ENCODE measurements around the gene EIF4G3.
"Not testable (repeated sequence)": the region's sequence is repeated elsewhere in the genome, so short reads cannot be mapped to it uniquely, and the experiment has no call there.

The EIF4G3 gene

DNA sequence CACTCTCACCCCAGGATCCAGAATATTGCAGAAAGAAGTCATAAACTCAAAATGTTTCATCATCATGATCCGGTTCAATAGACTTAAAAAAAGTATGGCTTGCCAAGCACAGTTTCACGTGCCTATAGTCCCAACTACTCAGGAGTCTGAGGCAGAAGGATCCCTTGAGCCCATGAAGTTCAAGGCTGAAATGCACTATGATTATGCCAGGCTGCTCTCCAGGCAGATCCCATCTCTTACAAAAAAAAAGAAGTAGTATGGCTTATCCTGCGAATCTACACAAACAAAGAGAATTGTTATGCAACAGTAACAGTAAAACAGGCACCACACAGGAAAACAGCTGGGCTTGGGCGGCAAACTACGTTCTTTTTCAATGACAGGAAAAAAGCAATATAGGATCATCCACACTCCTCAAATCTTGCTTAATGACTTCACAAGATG lies 76.2 kb downstream of the EIF4G3 start:
- no peak for DNase-seq

DNA sequence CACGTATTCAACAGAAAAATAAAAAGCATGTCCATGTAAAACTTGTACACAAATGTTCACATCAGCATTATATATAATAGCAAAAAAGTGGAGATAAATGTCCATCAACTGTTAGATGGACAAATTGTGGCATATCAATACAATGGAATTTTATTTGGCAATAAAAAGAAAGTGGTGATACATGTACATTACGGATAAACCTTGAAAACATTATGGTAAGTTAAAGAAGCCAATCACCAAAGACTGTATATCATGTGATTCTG lies 76.9 kb downstream of the EIF4G3 start:
- DNase-seq = no peak

DNA sequence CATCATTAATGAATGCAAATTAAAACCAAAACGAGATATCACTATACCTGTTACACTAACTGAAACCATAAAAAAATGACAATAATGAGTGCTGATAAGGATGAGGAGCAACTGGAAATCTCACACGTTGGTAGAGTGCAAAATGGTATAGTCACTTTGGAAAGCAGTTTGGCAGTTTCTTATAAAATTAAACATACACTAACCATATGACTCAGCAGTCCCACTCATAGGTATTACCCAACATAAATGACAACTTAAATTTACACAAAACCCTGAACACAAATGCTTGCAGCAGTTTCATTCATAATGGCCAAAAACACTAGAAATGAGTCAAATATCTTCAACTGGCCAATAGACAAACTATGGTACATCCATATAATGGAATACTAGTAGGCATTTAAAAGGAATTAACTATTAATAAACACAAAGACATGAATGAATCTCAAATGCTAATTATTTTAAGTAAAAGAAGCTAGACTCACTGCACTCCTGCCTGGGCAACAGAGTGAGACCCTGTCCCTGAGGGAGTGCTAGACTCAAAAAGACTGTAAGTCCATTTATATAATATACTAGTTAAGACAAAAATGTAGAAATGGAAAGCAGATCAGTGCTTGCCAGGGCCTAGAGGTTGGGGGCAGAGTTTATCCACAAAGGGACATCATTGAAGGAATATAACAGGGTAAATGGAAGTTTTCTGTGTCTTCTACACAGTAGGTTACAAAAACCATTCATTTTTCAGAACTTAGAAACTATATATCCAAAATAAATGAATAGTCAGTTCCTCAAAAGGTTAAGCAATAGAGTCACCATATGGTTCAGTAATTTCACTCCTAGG lies 77.4 kb downstream of the EIF4G3 start:
- no peak for DNase-seq

DNA sequence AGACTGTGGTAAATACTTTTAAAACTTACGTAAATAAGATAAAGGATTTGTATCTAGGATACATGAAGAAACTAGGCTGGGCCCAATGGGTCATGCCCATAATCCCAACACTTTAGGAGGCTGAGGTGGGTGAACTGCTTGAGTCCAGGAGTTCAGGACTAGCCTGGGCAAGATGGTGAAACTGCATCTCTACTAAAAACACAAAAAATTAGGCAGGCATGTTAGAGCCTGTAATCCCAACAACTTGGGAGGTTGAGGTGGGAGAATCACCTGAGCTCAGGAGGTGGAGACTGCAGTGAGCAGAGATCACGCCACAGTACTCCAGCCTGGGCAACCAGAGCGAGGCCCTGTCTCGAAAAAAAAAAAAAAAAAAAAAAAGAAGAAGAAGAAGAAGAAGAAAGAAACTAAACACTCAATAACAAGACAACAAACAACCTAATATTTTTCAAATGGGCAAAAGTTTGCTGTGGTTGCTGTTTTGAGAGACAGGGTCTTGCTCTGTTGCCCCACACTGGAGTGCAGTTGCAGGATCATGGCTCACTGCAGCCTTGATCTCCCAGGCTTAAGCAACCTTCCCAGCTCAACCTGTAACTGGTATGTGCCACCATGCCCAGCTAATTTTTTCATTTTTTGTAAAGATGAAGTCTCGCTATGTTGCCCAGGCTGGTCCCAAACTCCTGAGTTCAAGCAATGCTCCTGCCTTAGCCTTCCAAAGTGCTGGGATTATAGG lies 78.3 kb downstream of the EIF4G3 start:
- no peak for DNase-seq

DNA sequence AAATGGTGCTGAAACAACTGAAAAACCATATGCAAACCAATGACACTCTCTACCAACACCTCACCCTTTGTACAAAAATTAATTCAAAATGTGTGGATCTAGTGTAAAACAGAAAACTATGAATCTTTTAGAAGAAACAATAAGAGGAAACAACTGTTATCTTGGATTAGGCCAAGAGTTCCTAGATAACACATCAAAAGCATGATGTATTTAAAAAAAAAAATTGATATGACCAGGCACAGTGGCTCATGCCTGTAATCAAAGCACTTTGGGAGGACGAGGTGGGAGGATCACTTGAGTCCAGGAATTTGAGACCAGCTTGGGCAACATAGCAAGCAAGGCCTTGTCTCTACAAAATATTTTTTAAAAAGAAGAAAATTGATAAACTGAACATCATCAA lies 79.0 kb downstream of the EIF4G3 start:
- DNase-seq = no peak

DNA sequence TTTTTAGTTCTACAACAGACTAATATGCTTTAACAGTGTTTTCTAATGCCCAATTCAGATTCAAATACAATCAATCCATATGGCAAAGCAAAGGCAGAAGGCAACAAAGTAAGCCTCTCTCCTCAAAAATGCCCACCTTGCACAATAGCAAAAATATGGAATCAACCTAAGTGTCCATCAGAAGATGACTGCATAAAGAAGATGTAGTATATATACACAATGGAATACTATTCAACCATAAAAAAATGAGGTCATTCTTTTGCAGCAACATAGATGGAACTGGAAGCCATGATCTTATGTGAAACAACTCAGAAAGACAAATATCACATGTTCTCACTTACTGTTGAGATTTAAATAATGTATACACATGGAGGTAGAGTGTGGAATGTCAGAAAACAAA lies 80.7 kb downstream of the EIF4G3 start:
- DNase-seq = no peak

DNA sequence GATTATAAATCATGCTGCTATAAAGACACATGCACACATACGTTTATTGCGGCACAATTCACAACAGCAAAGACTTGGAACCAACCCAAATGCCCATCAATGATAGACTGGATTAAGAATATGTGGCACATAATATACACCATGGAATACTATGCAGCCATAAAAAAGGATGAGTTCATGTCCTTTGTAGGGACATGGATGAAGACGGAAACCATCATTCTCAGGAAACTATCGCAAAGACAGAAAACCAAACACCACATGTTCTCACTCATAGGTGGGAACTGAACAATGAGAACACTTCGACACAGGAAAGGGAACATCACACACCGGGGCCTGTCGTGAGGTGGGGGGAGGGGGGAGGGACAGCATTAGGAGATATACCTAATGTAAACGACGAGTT lies 82.4 kb downstream of the EIF4G3 start:
- DNase-seq = not testable (repeated sequence)

DNA sequence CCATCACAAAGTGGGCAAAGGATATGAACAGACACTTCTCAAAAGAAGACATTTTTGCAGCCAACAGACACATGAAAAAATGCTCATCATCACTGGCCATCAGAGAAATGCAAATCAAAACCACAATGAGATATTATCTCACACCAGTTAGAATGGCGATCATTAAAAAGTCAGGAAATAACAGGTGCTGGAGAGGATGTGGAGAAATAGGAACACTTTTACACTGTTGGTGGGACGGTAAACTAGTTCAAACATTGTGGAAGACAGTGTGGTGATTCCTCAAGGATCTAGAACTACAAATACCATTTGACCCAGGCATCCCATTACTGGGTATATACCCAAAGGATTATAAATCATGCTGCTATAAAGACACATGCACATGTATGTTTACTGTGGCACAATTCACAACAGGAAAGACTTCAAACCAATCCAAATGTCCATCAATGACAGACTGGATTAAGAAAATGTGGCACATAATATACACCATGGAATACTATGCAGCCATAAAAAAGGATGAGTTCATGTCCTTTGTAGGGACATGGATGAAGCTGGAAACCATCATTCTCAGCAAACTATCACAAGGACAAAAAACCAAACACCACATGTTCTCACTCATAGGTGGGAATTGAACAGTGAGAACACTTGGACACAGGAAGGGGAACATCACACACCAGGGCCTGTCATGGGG lies 83.3 kb downstream of the EIF4G3 start:
- not testable (repeated sequence) for DNase-seq

DNA sequence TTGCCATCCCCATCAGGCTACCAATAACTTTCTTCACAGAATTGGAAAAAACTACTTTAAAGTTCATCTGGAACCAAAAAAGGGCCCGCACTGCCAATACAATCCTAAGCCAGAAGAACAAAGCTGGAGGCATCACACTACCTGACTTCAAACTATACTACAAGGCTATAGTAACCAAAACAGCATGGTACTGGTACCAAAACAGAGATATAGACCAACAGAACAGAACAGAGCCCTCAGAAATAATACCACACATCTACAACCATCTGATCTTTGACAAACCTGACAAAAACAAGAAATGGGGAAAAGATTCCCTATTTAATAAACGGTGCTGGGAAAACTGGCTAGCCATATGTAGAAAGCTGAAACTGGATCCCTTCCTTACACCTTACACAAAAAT lies 84.2 kb downstream of the EIF4G3 start:
- not testable (repeated sequence) for DNase-seq

DNA sequence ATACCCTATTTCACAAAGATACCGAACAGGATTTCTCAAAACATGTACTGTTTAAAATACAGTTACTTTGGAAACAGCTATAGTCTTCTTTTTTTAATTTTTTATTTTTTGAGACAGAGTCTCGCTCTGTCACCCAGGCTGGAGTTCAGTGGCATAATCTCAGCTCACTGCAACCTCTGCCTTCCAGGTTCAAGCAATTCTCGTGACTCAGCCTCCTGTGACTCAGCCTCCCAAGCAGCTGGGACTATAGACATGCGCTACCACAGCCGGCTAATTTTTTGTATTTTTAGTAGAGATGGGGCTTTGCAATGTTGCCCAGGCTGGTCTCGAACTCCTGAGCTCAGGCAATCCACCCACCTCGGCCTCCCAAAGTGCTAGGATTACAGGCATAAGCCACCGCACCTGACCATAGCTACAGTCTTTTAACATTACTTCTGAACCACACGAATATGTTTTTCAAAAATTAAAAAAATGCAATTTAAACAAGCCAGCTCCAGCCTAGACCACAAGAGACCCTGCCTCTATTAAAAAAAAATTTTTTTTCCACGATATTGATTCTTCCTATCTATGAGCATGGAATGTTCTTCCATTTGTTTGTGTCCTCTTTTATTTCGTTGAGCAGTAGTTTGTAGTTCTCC lies 85.5 kb downstream of the EIF4G3 start:
- peak in 1 of 2 experiments; percentile 1 for DNase-seq

DNA sequence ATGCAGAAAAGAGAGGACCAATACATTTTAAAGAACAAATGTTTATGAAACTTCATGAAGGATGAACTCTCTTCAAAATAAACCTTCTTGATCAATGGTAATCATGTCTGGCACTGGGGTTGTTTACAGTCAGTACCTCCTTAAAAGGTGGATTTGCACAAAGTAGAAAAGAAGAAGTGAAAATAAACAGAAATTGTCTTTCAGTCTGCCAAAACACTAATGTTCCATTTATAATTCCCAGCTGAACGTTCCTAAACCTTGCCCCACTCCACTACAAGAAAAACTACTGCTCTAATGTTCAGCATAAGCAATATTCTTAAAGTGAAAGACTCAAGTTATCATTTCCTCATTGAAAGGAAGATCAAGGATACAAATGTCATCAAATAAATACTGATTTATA lies 86.2 kb downstream of the EIF4G3 start:
- no peak for DNase-seq

DNA sequence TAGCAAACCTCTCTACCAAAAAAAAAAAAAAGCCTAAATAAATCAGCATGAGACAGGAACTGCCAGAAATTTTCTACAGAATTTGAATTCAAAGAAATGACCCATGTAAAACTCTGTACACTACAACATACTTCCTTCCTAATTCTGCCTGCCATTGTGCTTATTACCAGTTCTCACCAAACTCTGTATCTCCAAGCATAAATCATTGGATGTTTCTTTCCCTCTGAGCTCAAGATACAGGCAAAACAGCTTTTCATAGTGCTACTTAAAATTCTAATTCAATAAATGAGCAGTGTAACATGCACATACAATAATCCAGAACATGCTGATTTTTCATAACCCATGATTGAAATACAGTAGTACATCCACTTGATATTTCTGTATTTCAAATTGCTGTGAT lies 87.0 kb downstream of the EIF4G3 start:
- DNase-seq = no peak

DNA sequence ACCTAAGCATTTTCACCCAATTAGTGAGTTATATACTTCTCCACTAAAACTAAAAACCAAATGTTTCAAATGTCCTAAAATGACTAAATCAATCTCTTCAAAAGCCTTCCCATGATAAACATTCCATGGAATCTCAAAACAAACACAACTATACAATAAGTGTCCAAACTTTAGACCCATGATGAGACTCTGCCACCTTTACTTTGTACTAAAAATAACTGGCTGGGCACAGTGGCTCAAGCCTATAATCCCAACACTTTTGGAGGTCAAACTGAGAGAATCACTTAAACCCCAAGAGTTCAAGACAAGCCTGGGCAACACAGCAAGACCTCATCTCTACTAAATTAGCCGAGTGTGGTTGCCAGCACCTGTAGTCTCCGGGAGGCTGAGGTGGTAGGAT lies 87.4 kb downstream of the EIF4G3 start:
- DNase-seq = no peak

DNA sequence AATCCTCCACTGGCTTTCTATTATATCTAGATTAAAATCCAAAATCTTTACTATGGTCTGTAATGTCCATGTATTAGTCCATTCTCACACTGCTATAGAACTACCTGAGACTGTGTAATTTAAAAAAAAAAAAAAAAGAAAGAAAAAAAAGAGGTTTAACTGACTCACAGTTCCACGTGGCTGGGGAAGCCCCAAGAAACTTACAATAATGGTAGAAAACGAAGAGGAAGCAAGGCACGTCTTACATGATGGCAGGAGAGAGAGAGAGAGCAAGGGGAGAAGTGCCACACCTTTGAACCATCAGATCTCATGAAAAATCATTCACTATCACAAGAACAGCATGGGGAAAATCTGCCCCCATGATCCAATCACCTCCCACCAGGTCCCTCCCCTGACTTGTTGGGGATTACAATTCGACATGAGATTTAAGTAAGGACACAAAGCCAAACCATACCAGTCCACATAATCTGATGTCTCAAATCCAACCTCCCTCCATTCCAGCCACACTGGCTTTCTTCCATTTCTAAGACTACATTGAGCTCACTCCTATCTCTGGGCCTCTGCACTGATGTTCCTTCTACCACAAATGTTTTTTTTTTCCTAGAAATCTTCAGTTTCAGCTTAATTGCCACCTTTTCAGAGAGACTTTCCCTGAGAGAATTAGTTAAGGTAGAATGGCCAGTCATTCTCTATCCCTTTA lies 92.4 kb downstream of the EIF4G3 start:
- DNase-seq = no peak

DNA sequence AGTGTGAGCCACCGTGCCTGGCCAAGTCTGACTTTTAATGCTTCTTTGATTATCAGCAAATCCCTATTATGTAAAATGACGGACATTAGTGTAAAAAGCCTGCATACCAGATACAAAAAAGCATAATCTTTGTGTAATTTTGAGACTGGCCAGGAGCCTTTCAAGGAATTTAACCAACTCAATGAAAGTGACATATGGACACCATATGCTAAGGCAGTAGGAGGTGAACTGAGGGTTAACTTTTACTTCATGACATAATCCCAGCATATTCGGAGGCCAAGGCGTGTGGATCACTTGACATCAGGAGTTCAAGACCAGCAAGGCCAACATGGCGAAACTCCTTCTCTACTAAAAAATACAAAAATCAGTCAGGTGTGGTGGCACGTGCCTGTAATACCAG lies 94.6 kb downstream of the EIF4G3 start:
- DNase-seq = no peak

DNA sequence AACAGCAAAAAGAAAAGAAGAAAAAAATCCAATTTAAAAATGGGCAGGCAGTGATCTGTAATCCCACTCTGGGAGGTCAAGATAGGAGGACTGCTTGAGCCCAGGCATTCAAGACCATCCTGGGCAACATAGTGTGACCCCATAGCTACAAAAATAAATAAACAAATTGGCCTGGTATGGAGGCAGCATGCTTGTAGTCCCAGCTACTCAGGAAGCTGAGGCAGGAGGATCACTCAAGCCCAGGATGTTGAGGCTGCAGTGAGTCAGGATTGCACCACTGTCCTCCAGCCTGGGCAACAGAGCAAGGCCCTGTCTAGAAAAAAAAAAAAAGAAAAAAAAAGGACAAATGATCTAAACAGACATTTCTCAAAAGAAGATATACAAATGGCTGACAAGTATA lies 99.6 kb downstream of the EIF4G3 start:
- DNase-seq = no peak

DNA sequence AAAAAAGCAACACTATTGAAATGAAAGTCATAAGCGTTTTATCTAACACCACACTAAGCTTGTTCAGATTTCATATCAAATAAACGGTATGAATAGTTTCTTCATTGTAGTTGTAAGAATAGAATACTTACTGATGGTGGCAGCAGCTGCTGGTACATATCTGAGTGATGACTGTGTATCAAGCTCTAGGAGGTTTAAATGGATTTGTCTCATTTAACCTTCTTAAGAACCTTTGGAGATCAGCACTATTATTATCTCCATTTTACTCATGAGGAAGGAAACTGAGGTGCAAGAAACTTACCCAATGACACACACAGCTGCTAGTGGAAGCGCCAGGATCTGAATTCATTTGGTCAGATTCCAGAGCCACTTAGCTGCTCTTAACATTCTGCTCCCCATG lies 104.0 kb downstream of the EIF4G3 start:
- no peak for DNase-seq

DNA sequence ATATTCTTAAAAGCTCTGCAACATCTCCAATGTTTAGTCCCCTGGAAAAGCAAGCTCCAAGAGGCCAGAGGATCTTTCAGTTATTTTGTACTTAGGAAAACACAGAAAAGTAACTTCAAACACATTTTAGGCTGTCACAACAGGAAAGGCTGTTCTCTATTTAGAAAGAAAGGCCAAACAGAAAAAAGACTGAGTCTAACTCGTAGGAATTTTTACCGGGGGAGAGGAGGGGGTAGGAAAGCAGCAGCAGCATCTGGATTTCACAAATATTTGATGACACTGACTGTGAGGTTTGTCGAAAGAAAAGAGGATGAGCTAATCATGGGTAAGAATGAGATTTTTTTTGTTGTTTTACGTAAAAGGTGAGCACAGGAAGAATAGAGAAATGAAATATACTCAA lies 107.1 kb downstream of the EIF4G3 start:
- no peak for DNase-seq

DNA sequence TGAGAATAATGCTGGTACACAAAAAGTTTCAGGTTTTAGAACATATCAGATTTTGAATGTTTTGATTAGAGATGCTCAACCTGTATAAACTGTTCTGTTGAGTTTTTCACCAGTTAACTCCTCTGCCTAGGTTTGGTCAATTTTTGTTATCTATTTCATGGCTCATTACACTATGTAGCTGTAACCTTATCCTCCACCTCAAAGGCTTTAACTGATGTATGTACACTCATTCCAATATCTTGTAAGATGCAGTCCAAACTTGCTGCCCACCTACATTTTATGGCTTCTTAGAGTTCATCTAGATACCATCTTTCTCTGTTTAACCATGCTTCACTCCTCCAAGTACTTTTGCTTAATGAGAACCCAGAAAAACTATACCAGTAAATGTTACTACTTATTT lies 107.8 kb downstream of the EIF4G3 start:
- DNase-seq = no peak

DNA sequence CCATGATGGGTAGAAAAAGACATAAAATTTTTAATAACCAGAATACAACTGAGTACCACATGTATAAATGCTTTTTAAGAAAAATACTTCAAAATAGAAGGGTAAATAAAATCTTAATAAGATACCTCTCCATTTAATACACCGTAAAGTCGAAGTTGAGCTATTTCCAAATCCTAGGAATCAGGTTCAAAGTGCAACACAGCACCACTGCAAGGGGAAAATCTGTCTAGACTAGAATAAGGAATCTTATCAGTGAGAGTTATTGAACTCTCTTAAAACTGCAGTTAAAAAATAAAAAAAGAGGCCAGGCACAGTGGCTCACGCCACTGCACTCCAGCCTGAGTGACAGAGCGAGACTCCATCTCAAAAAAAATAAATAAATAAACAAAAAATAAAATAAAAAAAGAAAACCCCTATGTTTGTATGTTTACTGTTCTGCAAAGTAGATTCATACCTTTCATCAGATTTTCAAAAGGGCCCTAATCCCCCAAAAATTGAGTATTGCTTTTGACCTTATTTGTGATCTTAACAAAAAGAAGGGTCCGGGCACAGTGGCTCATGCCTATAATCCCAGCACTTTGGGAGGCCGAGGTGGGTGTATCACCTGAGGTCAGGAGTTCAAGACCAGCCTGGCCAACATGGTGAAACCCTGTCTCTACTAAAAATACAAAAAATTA lies 109.0 kb downstream of the EIF4G3 start:
- DNase-seq = no peak

DNA sequence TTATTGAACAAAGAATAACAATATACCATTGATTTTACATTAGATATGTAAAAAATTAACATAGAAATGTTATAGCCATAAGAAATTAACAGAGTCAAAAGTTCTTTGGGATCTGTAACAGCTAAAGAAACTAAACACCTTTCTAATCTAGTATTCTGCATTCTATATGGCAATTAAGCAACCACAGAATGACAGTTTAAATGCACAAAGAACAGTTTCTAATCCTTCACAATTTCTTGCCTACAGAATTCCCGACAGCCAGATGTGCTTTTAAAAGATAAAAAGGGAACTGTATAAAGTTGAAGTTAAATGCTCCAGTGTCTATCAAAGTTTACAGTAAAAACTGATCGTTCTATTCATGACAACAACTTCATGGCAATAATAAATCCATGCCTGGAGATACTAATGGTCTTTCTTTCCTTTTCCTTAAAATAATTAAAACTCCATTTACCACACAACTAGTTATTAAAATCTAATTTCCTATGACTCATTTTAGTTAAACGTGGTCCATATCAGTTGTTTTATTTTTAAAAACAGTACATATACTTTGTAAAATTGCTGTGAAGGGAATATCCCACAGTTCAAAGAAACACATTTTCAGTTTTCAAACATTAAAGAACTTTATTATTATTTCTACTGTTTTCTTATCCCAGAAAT lies 110.2 kb downstream of the EIF4G3 start:
- DNase-seq = no peak

DNA sequence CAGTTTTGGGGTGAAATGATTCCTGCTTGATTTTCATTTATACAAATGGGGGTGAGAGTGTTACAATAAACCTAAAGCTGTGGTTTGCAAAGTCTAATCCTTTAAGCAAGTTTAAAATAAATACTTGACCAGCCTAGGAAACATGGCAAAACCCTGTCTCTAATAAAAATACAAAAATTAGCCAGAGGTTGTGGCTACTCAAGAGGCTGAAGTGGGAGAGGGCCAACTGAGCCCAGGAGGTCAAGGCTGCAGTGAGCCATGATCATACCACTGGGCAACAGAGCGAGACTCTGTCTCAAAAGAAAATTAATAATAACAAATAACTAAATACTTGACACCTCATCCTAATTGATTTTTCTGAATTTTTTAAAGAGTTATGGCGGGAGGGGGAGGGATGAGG lies 110.8 kb downstream of the EIF4G3 start:
- no peak for DNase-seq
